Astrocyte (in vitro differentiated cells and primary cell): ENCODE results near the gene UNC5A. TPM values are rescaled to one million over a fixed set of nuclear protein-coding genes. Genes with fewer than 3 reads are reported as not detected.

Source experiments
- DNase-seq: peaks from one replicate; pipeline ENCODE4 v3.0.0-alpha.2; 2010; ENCODE audit warnings: low read depth
- FAIRE-seq: peaks from 2 replicates; lab custom pipeline; 2011; peaks lifted over from hg19 to GRCh38; lab: Jason Lieb, UNC
- H2AFZ ChIP-seq: 2 replicates; pipeline ENCODE4 v1.6.0; 2012; ENCODE audit warnings: low read depth, low read length, inconsistent platforms
- H3K27ac ChIP-seq: 2 replicates; pipeline ENCODE4 v1.5.1; 2011; ENCODE audit warnings: low read depth, low read length, inconsistent platforms
- H3K27me3 ChIP-seq: 2 replicates; pipeline ENCODE4 v1.6.0; 2011; ENCODE audit warnings: low read length, inconsistent platforms; ENCODE audit not compliant: insufficient read depth
- H3K36me3 ChIP-seq: 2 replicates; pipeline ENCODE4 v1.5.1; 2011; ENCODE audit warnings: low read length, inconsistent platforms; ENCODE audit not compliant: insufficient read depth
- H3K4me1 ChIP-seq: 2 replicates; pipeline ENCODE4 v1.5.1; 2011; ENCODE audit warnings: low read length, inconsistent platforms; ENCODE audit not compliant: insufficient read depth
- H3K4me2 ChIP-seq: 2 replicates; pipeline ENCODE4 v1.6.0; 2012; ENCODE audit warnings: low read length, inconsistent platforms
- H3K4me3 ChIP-seq: 2 replicates; pipeline ENCODE4 v1.5.1; 2011; ENCODE audit warnings: low read depth, mild to moderate bottlenecking, low read length, inconsistent platforms; ENCODE audit not compliant: insufficient read depth
- H3K79me2 ChIP-seq: 2 replicates; pipeline ENCODE4 v1.6.0; 2012; ENCODE audit warnings: mild to moderate bottlenecking, low read length, inconsistent platforms; ENCODE audit not compliant: insufficient read depth
- H3K9ac ChIP-seq: 2 replicates; pipeline ENCODE4 v1.6.0; 2012; ENCODE audit warnings: mild to moderate bottlenecking, low read length, inconsistent platforms
- H3K9me3 ChIP-seq: 2 replicates; pipeline ENCODE4 v1.5.1; 2012; ENCODE audit warnings: low read depth, mild to moderate bottlenecking, low read length, inconsistent platforms; ENCODE audit not compliant: insufficient read depth
- H4K20me1 ChIP-seq: 2 replicates; pipeline ENCODE4 v1.6.0; 2012; ENCODE audit warnings: low read length, inconsistent platforms; ENCODE audit not compliant: insufficient read depth
- H3K27ac Mint-ChIP-seq: one replicate; pipeline ENCODE4 v1.8.0; 2021; ENCODE audit warnings: mild to moderate bottlenecking, mixed read lengths; ENCODE audit not compliant: unreplicated experiment
- H3K27me3 Mint-ChIP-seq: one replicate; pipeline ENCODE4 v1.8.0; 2021; ENCODE audit warnings: low read depth, mixed read lengths; ENCODE audit not compliant: unreplicated experiment
- H3K36me3 Mint-ChIP-seq: one replicate; pipeline ENCODE4 v1.8.0; 2021; ENCODE audit warnings: low read depth, mixed read lengths; ENCODE audit not compliant: unreplicated experiment
- H3K4me1 Mint-ChIP-seq: one replicate; pipeline ENCODE4 v1.8.0; 2021; ENCODE audit warnings: low read depth, mixed read lengths; ENCODE audit not compliant: unreplicated experiment
- H3K4me3 Mint-ChIP-seq: one replicate; pipeline ENCODE4 v1.8.0; 2021; ENCODE audit warnings: mild to moderate bottlenecking, moderate library complexity, mixed read lengths; ENCODE audit not compliant: unreplicated experiment
- H3K9me3 Mint-ChIP-seq: one replicate; pipeline ENCODE4 v1.8.0; 2021; ENCODE audit warnings: mild to moderate bottlenecking, mixed read lengths; ENCODE audit not compliant: unreplicated experiment
- EZH2 ChIP-seq: IDR thresholded peaks from 2 replicates; pipeline ENCODE4 v1.6.1; 2012; ENCODE audit warnings: mild to moderate bottlenecking, low read length, inconsistent platforms; ENCODE audit not compliant: insufficient read depth
- total RNA-seq: library from RNA; stranded (reverse); gene quantifications from 2 replicates; pipeline ENCODE4 v1.2.1, GENCODE V29; 2021
- TF ChIP-seq, protein P1 (sequence below): IDR thresholded peaks from 2 replicates; pipeline ENCODE4 v1.5.1; 2011; ENCODE audit warnings: low read depth, mild to moderate bottlenecking, inconsistent platforms, low read length, moderate library complexity; ENCODE audit not compliant: insufficient read depth

Gene UNC5A
- total RNA-seq, 1 donor from 2014 or later = 0.70 TPM

DNA sequence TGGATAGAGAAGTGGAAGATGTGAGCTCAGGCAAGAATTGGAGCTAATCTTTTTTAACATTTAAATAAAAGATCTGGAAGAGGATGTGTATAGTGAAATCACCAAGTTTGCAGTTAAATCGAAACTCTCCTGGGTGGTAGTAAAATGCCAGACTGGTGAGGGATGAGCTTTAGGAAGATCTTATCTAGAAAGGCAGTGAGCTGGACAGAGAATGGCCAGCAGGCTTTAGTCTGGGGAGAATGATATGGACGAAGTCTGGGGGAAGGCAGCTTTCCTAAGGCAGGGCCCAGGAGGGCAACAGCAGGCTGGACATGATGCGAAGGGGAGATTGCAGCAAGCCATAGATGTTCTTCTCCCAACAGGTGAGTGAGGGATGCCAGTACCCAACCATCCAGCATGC is 25.6 kb downstream of the UNC5A start:
- Histone ChIP-seq H3K79me2 (no peaks in the 10 kb centered on the region), H3K4me2 (no peak overlapping the region), H3K4me1 (no peaks in the 10 kb centered on the region), H3K9ac (no peak overlapping the region), H3K27ac (no peak overlapping the region), H2AFZ (no peak overlapping the region), H3K27me3 (peaks cover 12% of the 10 kb centered on the region), H3K36me3 (no peaks in the 10 kb centered on the region), H3K9me3 (no peaks in the 10 kb centered on the region), H3K4me3 (no peak overlapping the region), H4K20me1 (no peaks in the 10 kb centered on the region)
- Mint-ChIP-seq H3K4me3 (no peak overlapping the region), H3K36me3 (peaks cover under 1% of the 10 kb centered on the region), H3K9me3 (peaks cover 4% of the 10 kb centered on the region), H3K4me1 (no peaks in the 10 kb centered on the region), H3K27ac (no peak overlapping the region), H3K27me3 (peaks cover 91% of the 10 kb centered on the region)
- TF ChIP-seq EZH2 = no peak
- TF ChIP-seq, protein P1, sequence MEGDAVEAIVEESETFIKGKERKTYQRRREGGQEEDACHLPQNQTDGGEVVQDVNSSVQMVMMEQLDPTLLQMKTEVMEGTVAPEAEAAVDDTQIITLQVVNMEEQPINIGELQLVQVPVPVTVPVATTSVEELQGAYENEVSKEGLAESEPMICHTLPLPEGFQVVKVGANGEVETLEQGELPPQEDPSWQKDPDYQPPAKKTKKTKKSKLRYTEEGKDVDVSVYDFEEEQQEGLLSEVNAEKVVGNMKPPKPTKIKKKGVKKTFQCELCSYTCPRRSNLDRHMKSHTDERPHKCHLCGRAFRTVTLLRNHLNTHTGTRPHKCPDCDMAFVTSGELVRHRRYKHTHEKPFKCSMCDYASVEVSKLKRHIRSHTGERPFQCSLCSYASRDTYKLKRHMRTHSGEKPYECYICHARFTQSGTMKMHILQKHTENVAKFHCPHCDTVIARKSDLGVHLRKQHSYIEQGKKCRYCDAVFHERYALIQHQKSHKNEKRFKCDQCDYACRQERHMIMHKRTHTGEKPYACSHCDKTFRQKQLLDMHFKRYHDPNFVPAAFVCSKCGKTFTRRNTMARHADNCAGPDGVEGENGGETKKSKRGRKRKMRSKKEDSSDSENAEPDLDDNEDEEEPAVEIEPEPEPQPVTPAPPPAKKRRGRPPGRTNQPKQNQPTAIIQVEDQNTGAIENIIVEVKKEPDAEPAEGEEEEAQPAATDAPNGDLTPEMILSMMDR = no peak
- no peak for FAIRE-seq
- no peak for DNase-seq

DNA sequence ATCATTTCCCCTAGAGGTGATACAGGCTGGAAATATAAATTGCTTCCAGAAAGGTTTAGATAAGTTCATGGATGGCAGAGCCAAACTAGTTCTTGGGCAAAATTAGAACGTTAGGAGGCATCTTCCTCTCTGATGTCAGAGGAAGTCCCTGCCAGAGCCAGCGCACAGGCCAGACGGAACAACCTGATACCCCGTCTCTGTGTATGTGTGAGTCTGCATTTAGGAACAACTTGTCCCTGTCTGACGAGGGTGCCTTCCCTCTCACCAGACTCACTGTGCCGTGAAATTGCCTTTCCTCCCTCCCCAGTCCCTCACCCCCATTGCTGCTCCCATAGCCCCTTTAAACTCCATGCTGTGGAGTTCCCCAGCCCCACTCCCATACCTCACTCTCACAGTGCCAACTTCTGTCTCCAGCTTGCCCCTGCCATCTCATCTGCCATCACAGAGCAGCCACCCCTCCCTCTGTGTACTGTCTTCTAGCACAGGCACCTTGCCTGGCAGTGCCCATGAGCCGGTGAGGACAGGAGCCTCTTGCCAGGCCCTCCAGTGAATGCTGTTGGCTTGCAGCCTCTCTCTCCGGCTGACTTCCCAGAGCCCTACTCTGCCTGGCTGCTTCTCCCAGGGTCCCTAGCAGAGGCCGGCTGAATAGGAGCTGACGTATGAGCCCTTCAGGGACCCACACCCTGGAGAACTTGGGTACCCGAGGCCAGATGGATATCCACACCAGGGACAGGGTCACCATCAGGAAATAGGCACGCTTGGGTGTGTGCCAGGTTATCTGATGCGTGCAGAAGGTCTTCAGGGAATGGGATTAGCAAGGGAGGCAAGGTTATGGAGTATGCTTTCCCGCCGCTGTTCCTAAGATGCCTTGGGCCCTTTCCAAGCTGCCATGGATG is 26.7 kb downstream of the UNC5A start:
- no peak overlapping the region for H3K4me3 Mint-ChIP-seq
- H3K27ac ChIP-seq = no peak overlapping the region
- no peaks in the 10 kb centered on the region for H4K20me1 ChIP-seq
- no peak overlapping the region for H3K4me3 ChIP-seq
- no peak for FAIRE-seq
- peaks cover 17% of the 10 kb centered on the region for H3K27me3 ChIP-seq
- no peak for TF ChIP-seq EZH2
- TF ChIP-seq, protein P1 = no peak
- H3K36me3 ChIP-seq = no peaks in the 10 kb centered on the region
- H3K4me2 ChIP-seq = no peak overlapping the region
- no peak overlapping the region for H2AFZ ChIP-seq
- no peak overlapping the region for H3K9ac ChIP-seq
- H3K79me2 ChIP-seq = no peaks in the 10 kb centered on the region
- DNase-seq = no peak
- peaks cover 94% of the 10 kb centered on the region for H3K27me3 Mint-ChIP-seq
- peaks cover 2% of the 10 kb centered on the region for H3K36me3 Mint-ChIP-seq
- H3K9me3 Mint-ChIP-seq = peaks cover 4% of the 10 kb centered on the region
- no peaks in the 10 kb centered on the region for H3K9me3 ChIP-seq
- H3K4me1 ChIP-seq = no peaks in the 10 kb centered on the region
- no peak overlapping the region for H3K27ac Mint-ChIP-seq
- H3K4me1 Mint-ChIP-seq = no peaks in the 10 kb centered on the region

DNA sequence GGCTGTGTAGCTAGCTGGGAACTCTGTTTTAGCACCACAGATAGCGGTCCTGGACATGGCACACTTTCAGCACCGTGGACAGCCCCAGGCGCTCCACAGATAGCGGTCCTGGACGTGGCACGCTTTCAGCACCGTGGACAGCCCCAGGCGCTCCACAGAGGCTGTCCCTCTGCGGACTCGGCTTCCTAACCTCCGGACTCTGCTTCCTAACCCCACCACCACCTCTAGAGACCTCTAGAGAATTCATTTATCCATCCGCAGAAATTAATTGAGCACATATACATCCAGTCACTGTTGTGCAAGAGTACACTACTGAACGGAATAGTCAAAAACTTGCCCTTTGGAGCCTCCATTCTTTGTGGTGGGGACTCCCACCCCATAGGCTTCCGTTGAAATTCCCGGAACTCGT is 27.4 kb downstream of the UNC5A start:
- TF ChIP-seq, protein P1 = no peak
- TF ChIP-seq EZH2 = no peak
- peaks cover 17% of the 10 kb centered on the region for H3K27me3 ChIP-seq
- no peak overlapping the region for H2AFZ ChIP-seq
- Mint-ChIP-seq H3K4me3 (no peak overlapping the region), H3K27ac (no peak overlapping the region), H3K9me3 (peaks cover 4% of the 10 kb centered on the region), H3K4me1 (no peaks in the 10 kb centered on the region), H3K27me3 (peaks cover 88% of the 10 kb centered on the region), H3K36me3 (peaks cover 2% of the 10 kb centered on the region)
- no peaks in the 10 kb centered on the region for H3K36me3 ChIP-seq
- H3K9me3 ChIP-seq = no peaks in the 10 kb centered on the region
- no peak overlapping the region for H3K9ac ChIP-seq
- no peaks in the 10 kb centered on the region for H4K20me1 ChIP-seq
- H3K4me3 ChIP-seq = no peak overlapping the region
- H3K4me2 ChIP-seq = no peak overlapping the region
- no peaks in the 10 kb centered on the region for H3K79me2 ChIP-seq
- no peak overlapping the region for H3K27ac ChIP-seq
- FAIRE-seq = no peak
- H3K4me1 ChIP-seq = no peaks in the 10 kb centered on the region
- DNase-seq = peak; percentile 73
